Measurements from ENCODE around the gene STIM2.

Gene STIM2

DNA sequence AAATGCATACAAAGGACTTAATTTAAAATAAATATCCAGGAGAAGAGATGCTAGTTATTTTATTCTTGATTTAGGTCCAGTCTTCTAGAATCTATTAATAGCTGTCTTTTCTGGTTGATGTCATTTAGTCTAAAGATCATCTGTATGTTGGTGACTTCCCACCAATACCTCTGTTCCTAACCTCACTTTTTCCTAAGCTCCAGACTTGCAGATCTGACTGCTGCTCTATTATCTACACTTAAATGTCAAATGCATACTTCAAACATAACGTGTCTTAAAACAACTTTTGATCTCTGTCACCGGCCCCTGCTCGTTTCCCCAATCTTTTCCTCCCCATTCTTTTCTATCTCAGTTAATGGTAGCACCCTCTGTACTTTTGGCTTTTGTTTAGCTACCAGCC lies 133.3 kb downstream of the STIM2 start:
- Histone ChIP-seq H3K4me3 (ENCODE audit: low read length) (no peak overlapping the region), H3K4me1 (ENCODE audit: control insufficient read depth, insufficient read depth, low read length) (peaks cover 9% of the 10 kb centered on the region), H3K9ac (ENCODE audit: low read length) (no peak overlapping the region), H3K27me3 (replicated peaks; ENCODE audit: control insufficient read depth, insufficient read depth, low read length) (no peaks in the 10 kb centered on the region), H3K36me3 (ENCODE audit: control insufficient read depth, insufficient read depth, low read length, severe bottlenecking) (no peaks in the 10 kb centered on the region), H3K9me3 (ENCODE audit: control insufficient read depth, low read length) (no peaks in the 10 kb centered on the region)
- no peak for DNase-seq (ENCODE audit: low read depth)

DNA sequence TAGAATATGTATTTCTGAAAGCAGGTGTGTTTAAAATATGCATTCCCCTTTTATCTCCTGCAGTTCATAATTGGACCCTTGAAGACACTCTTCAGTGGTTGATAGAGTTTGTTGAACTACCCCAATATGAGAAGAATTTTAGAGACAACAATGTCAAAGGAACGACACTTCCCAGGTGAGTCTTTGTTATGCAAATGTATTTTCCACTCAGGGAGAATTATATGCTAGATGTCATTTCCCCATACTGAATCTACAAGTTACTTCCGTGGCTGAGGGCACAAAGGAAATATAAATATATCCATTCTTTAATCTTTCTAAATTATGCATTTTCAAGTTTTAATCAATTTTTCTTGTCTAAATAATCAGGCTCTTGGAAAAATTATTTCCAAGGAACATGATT lies 134.7 kb downstream of the STIM2 start:
- Histone ChIP-seq H3K36me3 (ENCODE audit: control insufficient read depth, insufficient read depth, low read length, severe bottlenecking) (no peaks in the 10 kb centered on the region), H3K27me3 (replicated peaks; ENCODE audit: control insufficient read depth, insufficient read depth, low read length) (no peaks in the 10 kb centered on the region), H3K9ac (ENCODE audit: low read length) (no peak overlapping the region), H3K4me3 (ENCODE audit: low read length) (no peak overlapping the region), H3K9me3 (ENCODE audit: control insufficient read depth, low read length) (no peaks in the 10 kb centered on the region), H3K4me1 (ENCODE audit: control insufficient read depth, insufficient read depth, low read length) (peaks cover 12% of the 10 kb centered on the region)
- DNase-seq (ENCODE audit: low read depth) = no peak

DNA sequence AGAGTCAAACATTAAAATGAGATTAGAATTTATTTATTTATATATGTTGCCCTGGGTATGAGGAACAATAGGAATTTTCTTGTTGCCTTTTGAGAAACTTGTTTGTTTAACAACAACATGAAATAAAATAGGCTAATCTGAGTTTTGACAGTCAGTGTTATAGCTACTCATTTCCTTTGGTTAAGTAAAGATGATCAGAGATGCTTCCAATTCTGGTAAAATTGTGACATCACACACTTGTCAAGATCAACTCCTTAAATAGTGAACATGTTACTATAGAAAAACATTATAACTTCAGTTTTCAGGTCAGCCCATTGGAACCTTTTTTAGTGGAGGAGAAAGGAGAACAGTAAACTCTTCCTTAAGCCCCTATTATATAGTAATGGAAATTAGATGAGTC lies 136.1 kb downstream of the STIM2 start:
- Histone ChIP-seq H3K9ac (ENCODE audit: low read length) (no peak overlapping the region), H3K36me3 (ENCODE audit: control insufficient read depth, insufficient read depth, low read length, severe bottlenecking) (no peaks in the 10 kb centered on the region), H3K4me3 (ENCODE audit: low read length) (no peak overlapping the region), H3K9me3 (ENCODE audit: control insufficient read depth, low read length) (no peaks in the 10 kb centered on the region), H3K4me1 (ENCODE audit: control insufficient read depth, insufficient read depth, low read length) (peaks cover 12% of the 10 kb centered on the region), H3K27me3 (replicated peaks; ENCODE audit: control insufficient read depth, insufficient read depth, low read length) (no peaks in the 10 kb centered on the region)
- no peak for DNase-seq (ENCODE audit: low read depth)

DNA sequence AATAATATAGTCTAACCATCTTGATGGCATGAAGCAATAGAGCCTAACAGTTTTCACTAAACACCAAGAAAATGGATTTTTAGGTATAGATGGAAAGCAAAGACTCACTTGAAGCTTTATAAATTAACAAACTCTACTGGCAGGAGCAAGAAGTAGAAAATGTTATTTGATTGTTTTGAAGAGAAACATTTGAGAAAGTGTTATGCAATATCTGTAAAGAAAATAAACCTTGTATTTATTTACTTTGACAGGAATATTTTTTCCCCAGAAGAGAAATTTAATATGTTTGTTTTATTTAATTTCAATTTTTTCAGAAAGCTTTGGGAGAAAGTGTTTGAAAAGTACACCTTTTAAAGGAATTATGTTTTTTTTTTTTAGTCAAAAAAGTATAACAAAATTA lies 139.0 kb downstream of the STIM2 start:
- no peaks in the 10 kb centered on the region for H3K36me3 ChIP-seq (ENCODE audit: control insufficient read depth, insufficient read depth, low read length, severe bottlenecking)
- H3K4me1 ChIP-seq (ENCODE audit: control insufficient read depth, insufficient read depth, low read length) = peaks cover 3% of the 10 kb centered on the region
- H3K4me3 ChIP-seq (ENCODE audit: low read length) = no peak overlapping the region
- no peaks in the 10 kb centered on the region for H3K9me3 ChIP-seq (ENCODE audit: control insufficient read depth, low read length)
- no peak overlapping the region for H3K9ac ChIP-seq (ENCODE audit: low read length)
- peak; percentile 54 for DNase-seq (ENCODE audit: low read depth)
- H3K27me3 ChIP-seq (replicated peaks; ENCODE audit: control insufficient read depth, insufficient read depth, low read length) = no peaks in the 10 kb centered on the region

DNA sequence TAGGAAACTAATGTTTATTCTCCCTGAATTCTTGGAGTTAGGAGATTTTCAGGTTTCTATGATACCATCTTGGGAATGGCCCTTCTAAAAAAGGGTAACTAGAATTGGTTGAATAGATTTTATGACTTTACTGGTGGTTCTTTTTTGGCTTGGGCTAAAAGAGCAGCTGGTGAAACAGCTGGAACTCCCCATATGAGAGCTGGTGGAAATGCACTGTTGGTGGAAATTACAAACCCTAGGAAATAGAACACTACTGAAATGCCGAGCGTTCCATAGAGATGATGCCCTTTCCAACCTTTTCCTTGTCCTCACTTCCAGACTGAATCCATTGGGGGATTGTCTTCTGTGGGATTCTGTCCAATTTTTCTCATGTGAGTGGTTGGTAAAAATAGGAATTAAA lies 139.5 kb downstream of the STIM2 start:
- Histone ChIP-seq H3K4me1 (ENCODE audit: control insufficient read depth, insufficient read depth, low read length) (peaks cover 6% of the 10 kb centered on the region), H3K9me3 (ENCODE audit: control insufficient read depth, low read length) (no peaks in the 10 kb centered on the region), H3K27me3 (replicated peaks; ENCODE audit: control insufficient read depth, insufficient read depth, low read length) (no peaks in the 10 kb centered on the region), H3K9ac (ENCODE audit: low read length) (no peak overlapping the region), H3K36me3 (ENCODE audit: control insufficient read depth, insufficient read depth, low read length, severe bottlenecking) (no peaks in the 10 kb centered on the region), H3K4me3 (ENCODE audit: low read length) (no peak overlapping the region)
- no peak for DNase-seq (ENCODE audit: low read depth)

DNA sequence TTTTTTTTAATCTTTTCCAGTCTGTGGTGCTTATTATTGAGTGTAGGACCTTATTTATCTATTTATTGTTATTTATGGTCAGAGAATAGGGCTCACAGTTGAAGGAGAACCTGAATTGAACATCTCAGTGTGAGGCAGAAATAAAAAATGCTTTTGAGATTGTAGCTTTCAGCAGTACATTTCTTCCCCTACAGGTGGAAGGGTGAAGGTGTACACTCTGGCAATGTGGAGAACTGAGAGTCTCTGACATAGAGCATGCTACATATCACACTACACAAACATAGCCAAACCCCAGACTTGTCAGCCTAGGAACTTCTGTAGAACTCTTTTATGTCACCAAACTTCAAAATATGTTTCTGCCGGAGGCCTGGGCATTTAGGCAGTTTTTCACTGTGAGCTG lies 140.2 kb downstream of the STIM2 start:
- no peaks in the 10 kb centered on the region for H3K27me3 ChIP-seq (replicated peaks; ENCODE audit: control insufficient read depth, insufficient read depth, low read length)
- no peak for DNase-seq (ENCODE audit: low read depth)
- no peak overlapping the region for H3K9ac ChIP-seq (ENCODE audit: low read length)
- no peaks in the 10 kb centered on the region for H3K36me3 ChIP-seq (ENCODE audit: control insufficient read depth, insufficient read depth, low read length, severe bottlenecking)
- H3K4me1 ChIP-seq (ENCODE audit: control insufficient read depth, insufficient read depth, low read length) = peaks cover 13% of the 10 kb centered on the region
- H3K9me3 ChIP-seq (ENCODE audit: control insufficient read depth, low read length) = no peaks in the 10 kb centered on the region
- no peak overlapping the region for H3K4me3 ChIP-seq (ENCODE audit: low read length)

DNA sequence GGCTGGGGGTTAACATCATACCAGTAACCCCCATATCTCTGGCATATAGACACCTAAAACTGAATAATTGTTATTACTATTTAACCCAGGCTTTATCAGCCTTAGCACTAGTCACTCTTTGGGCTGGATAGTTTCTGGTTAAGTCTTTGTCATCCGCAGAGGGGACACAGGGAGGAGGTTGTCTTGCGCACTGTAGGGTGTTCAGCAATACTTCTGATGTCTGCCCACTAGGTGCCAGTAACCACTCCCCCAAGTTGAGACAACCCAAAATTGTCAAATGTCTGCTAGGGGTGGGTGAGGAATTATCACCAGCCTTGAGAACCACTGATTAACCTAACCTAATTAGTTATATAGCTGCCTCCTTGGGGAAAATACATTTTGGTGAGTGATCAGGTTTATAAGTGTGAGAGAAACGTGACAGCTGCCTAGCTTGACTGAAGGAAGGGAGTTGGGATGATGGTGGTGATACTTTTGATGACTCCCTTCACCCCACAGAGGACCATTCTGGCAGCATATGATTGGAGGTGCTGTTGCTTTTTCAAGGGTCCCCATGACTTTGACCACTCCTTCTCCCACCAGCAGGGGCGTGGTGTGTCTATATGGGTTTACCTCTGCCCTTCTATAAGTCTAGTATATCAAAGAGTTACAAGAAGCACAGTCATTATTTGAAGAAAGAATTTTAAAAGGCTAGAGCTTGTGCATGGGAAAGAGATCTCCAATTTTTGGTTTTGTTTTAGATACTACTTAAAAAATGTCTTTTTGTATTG lies 140.9 kb downstream of the STIM2 start:
- Histone ChIP-seq H3K27me3 (replicated peaks; ENCODE audit: control insufficient read depth, insufficient read depth, low read length) (no peaks in the 10 kb centered on the region), H3K4me1 (ENCODE audit: control insufficient read depth, insufficient read depth, low read length) (peaks cover 20% of the 10 kb centered on the region), H3K4me3 (ENCODE audit: low read length) (no peak overlapping the region), H3K36me3 (ENCODE audit: control insufficient read depth, insufficient read depth, low read length, severe bottlenecking) (no peaks in the 10 kb centered on the region), H3K9me3 (ENCODE audit: control insufficient read depth, low read length) (no peaks in the 10 kb centered on the region), H3K9ac (ENCODE audit: low read length) (no peak overlapping the region)
- no peak for DNase-seq (ENCODE audit: low read depth)

DNA sequence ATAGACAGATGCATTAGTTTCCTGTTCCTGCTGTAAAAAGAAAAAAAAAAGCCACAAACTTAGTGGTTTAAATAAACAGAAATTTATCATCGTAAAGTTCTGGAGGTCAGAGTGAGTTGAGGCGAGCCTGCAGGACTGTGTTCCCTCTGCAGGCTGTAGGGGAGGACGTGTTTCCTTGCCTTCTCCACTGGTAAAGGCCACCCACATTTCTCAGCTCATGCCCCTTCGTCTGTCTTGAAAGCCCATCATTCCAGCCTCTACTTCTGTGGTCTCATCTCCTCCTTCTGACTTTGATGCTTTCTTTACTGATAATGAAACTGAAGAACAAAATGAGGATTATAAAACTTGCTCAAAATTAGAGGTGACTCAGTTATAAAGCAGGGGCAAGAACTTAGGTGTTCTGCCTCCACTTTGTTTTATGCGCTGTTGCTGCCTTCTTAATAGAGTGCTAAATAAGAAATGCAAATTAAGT lies 143.0 kb downstream of the STIM2 start:
- Histone ChIP-seq H3K4me3 (ENCODE audit: low read length) (no peak overlapping the region), H3K9me3 (ENCODE audit: control insufficient read depth, low read length) (no peaks in the 10 kb centered on the region), H3K9ac (ENCODE audit: low read length) (no peak overlapping the region), H3K4me1 (ENCODE audit: control insufficient read depth, insufficient read depth, low read length) (peaks cover 39% of the 10 kb centered on the region), H3K36me3 (ENCODE audit: control insufficient read depth, insufficient read depth, low read length, severe bottlenecking) (no peaks in the 10 kb centered on the region), H3K27me3 (replicated peaks; ENCODE audit: control insufficient read depth, insufficient read depth, low read length) (no peaks in the 10 kb centered on the region)
- no peak for DNase-seq (ENCODE audit: low read depth)

DNA sequence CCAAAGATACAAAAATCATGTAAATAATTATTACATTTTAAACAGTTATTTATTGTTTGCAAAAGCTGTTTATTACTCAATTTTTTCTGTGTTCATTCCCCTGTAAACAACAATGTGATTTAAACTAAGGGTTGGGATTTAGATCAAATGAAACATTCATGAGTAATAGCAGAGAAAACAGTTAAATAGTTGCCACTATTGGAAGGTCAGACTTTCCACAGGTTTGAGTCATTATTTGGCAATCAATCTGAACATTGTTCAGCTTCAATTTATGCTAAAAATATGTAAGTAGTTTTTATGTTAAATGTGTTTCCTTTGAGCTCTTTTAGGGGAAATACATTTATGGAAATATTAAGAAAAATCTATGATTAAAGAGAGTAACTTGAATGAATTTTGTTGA lies 144.9 kb downstream of the STIM2 start:
- peak overlapping the region; percentile 35 for H3K4me3 ChIP-seq (ENCODE audit: low read length)
- H3K27me3 ChIP-seq (replicated peaks; ENCODE audit: control insufficient read depth, insufficient read depth, low read length) = no peaks in the 10 kb centered on the region
- DNase-seq (ENCODE audit: low read depth) = peak; percentile 75
- H3K9ac ChIP-seq (ENCODE audit: low read length) = peak overlapping the region; percentile 62
- peaks cover 52% of the 10 kb centered on the region for H3K4me1 ChIP-seq (ENCODE audit: control insufficient read depth, insufficient read depth, low read length)
- H3K9me3 ChIP-seq (ENCODE audit: control insufficient read depth, low read length) = no peaks in the 10 kb centered on the region
- H3K36me3 ChIP-seq (ENCODE audit: control insufficient read depth, insufficient read depth, low read length, severe bottlenecking) = no peaks in the 10 kb centered on the region

DNA sequence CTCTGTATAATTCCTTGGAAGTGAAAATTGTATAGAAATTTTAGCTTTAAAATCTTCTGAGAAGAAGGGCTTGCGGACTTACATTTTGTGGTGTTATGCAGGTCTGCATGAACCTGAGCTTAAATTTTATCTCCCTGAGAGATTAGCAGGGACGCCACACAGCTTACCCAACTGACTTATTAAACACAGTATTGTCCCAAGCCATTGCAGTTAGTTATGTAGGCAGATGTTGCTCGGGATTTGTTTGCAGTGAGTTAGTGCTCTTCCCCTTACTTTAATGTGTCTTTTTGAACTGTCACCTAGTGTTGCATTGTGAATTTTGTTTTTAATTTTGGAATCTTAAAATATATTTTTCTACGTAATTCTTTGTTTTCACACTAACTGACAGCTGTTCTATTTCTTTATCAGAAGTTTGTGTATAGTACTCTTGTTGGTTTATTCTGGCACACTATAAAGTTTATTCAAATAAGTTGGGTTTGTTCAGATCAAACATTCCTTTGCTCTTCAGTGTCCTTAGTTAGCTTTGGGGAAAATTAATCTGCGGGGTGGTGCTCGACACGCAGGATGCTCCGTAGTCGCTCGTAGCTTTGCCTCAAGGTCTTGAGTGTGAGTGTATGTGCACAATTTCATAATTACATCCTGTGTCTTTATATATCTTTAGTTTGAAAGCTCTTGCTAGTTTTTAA lies 145.4 kb downstream of the STIM2 start:
- no peak for DNase-seq (ENCODE audit: low read depth)
- peak overlapping the region; percentile 62 for H3K9ac ChIP-seq (ENCODE audit: low read length)
- no peaks in the 10 kb centered on the region for H3K9me3 ChIP-seq (ENCODE audit: control insufficient read depth, low read length)
- no peaks in the 10 kb centered on the region for H3K36me3 ChIP-seq (ENCODE audit: control insufficient read depth, insufficient read depth, low read length, severe bottlenecking)
- peaks cover 52% of the 10 kb centered on the region for H3K4me1 ChIP-seq (ENCODE audit: control insufficient read depth, insufficient read depth, low read length)
- no peaks in the 10 kb centered on the region for H3K27me3 ChIP-seq (replicated peaks; ENCODE audit: control insufficient read depth, insufficient read depth, low read length)
- H3K4me3 ChIP-seq (ENCODE audit: low read length) = peak overlapping the region; percentile 17

DNA sequence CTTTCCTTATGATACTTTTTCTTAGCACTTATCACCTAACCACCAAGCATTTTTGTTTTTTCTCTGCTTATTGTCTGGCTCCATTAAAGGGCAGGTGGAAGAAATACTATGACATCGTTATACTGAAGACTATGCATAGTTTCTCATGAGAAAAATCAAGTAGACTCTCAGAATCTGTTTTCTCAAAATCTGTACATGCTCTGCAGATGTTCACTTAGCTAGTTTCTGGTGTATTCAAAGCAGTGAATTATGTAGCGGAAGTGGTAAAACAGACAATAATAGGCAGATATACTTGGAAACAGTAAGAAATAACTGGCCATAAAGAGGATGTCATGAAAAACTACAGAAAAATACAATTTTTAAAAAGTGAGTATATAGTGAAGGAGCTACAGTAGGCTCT lies 146.0 kb downstream of the STIM2 start:
- Histone ChIP-seq H3K9me3 (ENCODE audit: control insufficient read depth, low read length) (no peaks in the 10 kb centered on the region), H3K27me3 (replicated peaks; ENCODE audit: control insufficient read depth, insufficient read depth, low read length) (no peaks in the 10 kb centered on the region), H3K9ac (ENCODE audit: low read length) (peak overlapping the region; percentile 67), H3K4me1 (ENCODE audit: control insufficient read depth, insufficient read depth, low read length) (peaks cover 52% of the 10 kb centered on the region), H3K4me3 (ENCODE audit: low read length) (no peak overlapping the region), H3K36me3 (ENCODE audit: control insufficient read depth, insufficient read depth, low read length, severe bottlenecking) (no peaks in the 10 kb centered on the region)
- DNase-seq (ENCODE audit: low read depth) = no peak

All from adipocyte (in vitro differentiated cells).